ENCODE measurements around the gene MIEN1.
A peak's percentile ranks its signal among the peaks of the same experiment; 100 is the strongest.
"Not testable (repeated sequence)": the region's sequence is repeated elsewhere in the genome, so short reads cannot be mapped to it uniquely, and the experiment has no call there.

Gene MIEN1

GRCh38 chr17:39699157-39699817 is 31.0 kb downstream of the MIEN1 start:
- DNase-seq (ENCODE audit: low read depth): not testable (repeated sequence)

DNA sequence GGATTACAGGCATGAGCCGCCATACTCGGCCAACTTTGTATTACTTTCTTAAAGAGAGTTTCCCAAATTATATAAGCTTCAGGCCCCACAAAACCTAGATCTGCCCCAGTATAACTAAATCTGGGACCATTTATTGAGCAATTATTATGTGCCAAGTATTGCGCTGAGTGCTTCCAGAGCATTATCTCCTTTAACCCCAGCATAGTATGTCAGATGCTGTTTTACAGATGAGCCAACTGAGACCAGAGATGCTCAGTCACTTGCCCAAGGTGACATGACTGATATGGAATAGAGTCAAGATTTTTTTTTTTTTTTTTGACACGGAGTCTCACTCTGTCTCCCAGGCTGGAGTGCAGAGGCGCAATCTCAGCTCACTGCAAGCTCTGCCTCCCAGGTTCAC is 32.4 kb downstream of the MIEN1 start:
- DNase-seq (ENCODE audit: low read depth): no peak

DNA sequence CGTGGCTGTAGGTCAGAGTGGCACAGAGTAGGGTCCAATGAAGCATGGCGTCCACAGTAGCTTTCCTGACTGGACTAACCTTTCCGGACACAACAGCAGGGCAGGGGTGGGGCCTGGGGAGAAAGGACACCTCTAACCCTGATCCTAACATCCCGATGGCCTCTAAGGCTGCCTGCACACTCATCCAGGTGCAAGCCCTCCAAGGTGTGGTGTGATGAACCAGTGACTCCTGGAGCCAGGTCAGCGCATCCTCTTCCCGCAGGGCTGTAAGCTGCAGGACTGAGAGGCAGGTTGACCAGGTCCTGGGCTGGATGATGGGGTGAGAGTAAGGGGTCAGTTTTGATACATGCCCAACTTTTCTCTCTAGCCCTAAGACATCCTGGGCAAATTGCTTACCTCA is 33.6 kb downstream of the MIEN1 start:
- no peak for DNase-seq (ENCODE audit: low read depth)

GRCh38 chr17:39695089-39695474 is 35.2 kb downstream of the MIEN1 start:
- no peak for DNase-seq (ENCODE audit: low read depth)

DNA sequence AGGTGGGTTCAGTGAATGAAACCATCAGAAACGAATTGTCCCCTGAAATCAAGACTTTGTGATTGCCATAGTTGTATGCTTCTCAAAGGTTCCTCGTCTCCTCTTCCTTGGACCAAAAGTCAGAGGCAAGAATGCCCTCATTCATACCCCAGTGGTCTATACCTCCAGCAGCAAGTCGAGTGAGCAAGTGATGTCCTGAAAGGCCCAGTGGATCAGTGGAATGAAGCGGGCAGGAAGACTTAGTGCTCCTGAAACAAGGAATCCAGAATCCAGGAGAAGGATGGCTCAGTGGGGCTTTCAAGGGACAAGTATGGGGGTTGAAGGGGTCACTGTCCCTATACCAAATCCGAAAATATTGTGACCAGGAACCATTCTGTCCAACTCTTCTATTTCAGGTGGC is 35.7 kb downstream of the MIEN1 start:
- DNase-seq (ENCODE audit: low read depth): no peak

GRCh38 chr17:39688945-39689344 is 41.4 kb downstream of the MIEN1 start:
- no peak for DNase-seq (ENCODE audit: low read depth)

DNA sequence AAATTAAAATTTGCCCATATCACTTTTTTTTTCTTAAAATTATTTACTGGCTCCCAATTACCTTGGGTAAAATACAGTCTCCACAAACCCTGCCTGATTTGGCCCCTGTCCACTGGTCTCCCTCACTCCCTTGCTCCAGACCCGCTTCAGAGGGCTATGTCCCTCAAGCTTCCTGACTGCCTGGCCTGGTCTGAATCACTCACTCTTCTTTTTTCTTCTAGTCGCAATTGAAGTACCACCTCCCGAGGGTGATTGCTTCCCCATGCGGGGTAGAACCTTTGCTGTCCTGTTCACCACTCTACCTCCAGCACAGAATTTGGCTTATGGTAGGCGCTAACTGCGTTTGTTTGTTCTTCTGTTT is 41.9 kb downstream of the MIEN1 start:
- no peak for DNase-seq (ENCODE audit: low read depth)

DNA sequence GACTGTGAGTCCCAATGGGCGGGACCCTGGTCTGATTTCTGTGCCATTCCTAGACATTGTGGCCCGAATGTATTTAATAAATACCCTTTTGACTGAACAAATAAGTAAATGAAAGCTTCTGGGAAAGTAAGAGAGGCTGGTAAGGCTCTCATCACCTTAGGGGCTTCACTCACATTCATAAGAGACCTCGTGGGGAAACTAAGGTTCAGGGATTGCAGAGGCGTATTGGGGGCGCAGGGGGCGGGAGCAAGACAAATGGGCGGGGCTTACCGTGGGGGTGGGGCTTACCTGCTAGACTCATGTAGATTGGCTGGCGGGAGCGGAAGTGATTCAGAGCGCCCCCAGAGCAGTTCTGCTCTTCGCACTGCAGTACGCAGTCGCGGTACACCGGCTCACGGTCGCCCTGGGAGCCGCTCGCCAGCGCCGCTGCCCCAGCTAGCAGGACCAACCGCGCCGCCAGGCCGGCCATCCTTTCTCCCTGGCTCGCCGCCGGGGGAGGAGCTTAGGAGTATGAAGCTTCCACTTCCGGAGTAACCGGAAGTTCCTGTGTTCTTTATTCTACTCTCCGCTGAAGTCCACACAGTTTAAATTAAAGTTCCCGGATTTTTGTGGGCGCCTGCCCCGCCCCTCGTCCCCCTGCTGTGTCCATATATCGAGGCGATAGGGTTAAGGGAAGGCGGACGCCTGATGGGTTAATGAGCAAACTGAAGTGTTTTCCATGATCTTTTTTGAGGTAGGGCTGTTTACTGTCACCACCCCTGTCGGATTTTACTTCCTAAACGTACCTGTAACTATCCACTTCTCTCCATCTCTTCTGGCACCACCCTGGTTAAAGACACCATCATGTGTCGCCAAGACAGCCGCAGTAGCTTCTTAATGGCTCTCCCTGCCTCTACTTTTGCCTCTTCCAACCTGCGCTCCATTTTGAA is 42.5 kb downstream of the MIEN1 start, which contains the start of gene PGAP3:
PGAP3 (minus strand) TSS at position 512 of the 929 bp plus-strand sequence; CDS start at position 469, 43 bp downstream.
- peak; percentile 60 for DNase-seq (ENCODE audit: low read depth)

GRCh38 chr17:39687101-39687545 is 43.2 kb downstream of the MIEN1 start:
- no peak for DNase-seq (ENCODE audit: low read depth)

DNA sequence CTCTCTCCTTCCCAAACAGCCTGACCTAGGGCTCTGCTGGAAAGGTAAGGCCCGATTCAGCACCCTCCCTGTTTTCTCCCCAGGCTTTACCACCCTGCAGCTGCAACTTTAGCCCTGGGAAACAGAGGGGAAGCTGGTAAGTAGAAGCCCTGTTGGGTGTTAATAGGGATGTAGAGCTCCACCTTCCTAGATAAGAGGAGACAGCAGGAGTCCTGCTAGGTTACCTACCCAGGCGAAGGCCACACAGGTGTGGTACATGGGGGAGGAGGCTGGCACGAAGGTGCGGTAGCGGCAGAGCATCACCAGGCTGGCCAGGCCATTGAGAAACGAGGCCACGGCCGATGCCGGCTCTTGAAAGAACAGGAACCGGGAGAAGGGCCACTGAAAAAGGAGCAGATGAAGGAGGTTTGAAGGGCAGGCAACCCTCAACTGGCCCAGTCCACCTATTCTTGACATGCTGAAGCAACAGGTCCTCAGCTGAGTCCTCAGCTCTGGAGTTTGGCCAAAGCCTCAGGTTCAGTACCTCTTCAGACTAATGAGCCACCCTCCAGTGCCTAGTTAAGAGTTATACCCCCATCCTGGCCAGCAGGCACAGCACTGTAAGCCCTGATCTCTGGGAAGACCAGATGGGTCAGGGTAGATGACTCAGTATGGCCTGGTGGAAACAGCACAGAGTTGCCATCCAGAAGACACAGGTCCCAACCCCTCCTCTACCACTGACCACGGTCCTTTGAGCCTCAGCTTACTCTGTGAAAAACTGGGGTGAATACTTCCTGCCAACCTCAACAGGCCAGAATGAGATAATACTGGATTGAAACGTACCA is 45.8 kb downstream of the MIEN1 start:
- no peak for DNase-seq (ENCODE audit: low read depth)

DNA sequence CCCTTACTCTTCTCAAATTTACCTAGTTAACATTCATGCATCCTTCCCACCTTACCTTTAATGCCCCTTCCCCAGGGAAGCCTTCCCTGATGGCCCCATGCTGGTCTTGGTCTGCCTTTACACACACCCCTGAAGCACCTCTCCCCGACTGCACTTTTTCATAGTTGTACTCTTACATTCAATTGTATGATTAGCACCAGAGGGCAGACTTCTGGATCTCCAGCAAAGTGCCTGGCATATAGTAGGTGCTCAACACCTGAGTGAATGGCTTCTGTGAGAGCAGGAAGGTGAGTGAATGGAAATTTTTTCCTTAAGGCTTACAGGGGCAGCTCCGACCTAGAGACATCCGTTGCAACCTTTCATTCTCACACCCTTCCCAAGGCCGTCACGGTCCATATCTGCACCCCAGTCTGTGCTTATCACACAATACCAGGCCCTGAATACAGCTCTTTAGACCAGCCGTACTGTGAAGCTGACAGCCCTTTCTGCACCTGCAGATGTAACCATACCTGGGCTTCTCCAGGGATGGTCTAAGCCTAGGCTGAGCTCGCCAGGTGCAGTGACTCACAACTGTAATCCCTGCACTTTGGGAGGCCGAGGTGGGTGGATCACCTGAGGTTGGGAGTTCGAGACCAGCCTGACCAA is 46.9 kb downstream of the MIEN1 start:
- DNase-seq (ENCODE audit: low read depth): no peak

DNA sequence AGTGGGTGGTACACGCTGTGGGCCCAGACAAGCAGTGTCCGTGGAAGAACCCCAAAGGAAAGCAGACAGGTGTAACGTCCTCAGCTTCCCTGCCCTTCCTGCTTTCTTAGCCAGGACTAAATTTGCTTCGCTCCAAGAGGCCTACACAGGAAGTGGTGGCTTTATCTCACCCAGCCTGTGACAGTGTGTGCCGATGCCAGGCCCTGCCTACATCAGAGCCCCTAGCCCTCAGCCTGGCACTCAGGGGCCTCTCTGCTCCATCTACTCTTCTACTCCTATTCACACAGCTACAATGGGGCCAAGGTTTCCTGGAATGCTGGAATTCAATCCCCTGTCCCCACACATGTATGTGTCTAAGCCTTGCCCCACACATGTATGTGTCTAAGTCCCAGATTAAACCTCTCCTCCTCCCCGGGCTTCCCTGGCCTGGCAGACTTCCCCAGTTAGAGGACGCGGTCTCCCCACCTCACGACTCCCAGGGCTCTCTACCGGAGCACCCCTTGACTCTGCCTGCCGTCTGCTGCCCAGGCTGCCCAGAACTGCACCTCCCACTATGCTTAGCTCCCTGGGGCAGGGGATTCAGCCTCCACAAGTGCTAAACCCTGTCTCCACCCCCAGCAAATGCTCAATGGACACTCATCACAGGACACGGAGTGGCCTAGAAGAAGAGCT is 50.7 kb downstream of the MIEN1 start:
- DNase-seq (ENCODE audit: low read depth): no peak
